Endothelial cell of umbilical vein (primary cell): ENCODE measurements around the gene MACROH2A1. TPM values are rescaled to one million over a fixed set of nuclear protein-coding genes. Genes with fewer than 3 reads are reported as not detected.

Experiments
- BruUV-seq: library from RNA; stranded (reverse); fragments of 400-500 nt; replicated peaks from 2 replicates; lab custom pipeline; 2021; lab: Mats Ljungman, UMichigan
- CTCF ChIA-PET: fragments of 300-600, 350-600 bp; sonication (Branson Sonifier 250); formaldehyde crosslinking; loops from one replicate; lab custom pipeline; 2021; ENCODE audit warnings: antibody characterized with exemption, inconsistent platforms; lab: Charles Lee
- POLR2A ChIA-PET: fragments of 300-600, 350-600 bp; sonication (Branson Sonifier 250); formaldehyde crosslinking; loops from one replicate; lab custom pipeline; 2021; ENCODE audit warnings: antibody characterized with exemption, inconsistent platforms; lab: Charles Lee
- DNase-seq: peaks from one replicate; pipeline ENCODE4 v3.0.0-alpha.2; 2011; ENCODE audit warnings: low read depth, low spot score
- FAIRE-seq: peaks from 2 replicates; lab custom pipeline; 2011; peaks lifted over from hg19 to GRCh38; lab: Jason Lieb, UNC
- H2AFZ ChIP-seq: 2 replicates; pipeline ENCODE4 v1.6.0; 2012; ENCODE audit warnings: low read depth, low read length, control low read depth, inconsistent platforms
- H3K27ac ChIP-seq: 2 replicates; pipeline ENCODE4 v1.5.1; 2011; ENCODE audit warnings: low read depth, mild to moderate bottlenecking, control low read depth, low read length, moderate library complexity; ENCODE audit not compliant: insufficient read depth
- H3K27me3 ChIP-seq, 2 experiments: 2 replicates each; pipeline versions ENCODE4 v1.6.0 to v1.6.1; 2011; ENCODE audit warnings: low read length in 2 of 2, mixed read lengths in 1 of 2; ENCODE audit not compliant: control insufficient read depth in 2 of 2, insufficient read depth in 2 of 2
- H3K36me3 ChIP-seq, 2 experiments: 2 replicates in 1 of 2; 3 replicates in 1 of 2; pipeline ENCODE4 v1.5.1; 2011; ENCODE audit warnings: low read length in 2 of 2, mild to moderate bottlenecking in 1 of 2, moderate library complexity in 1 of 2; ENCODE audit not compliant: control insufficient read depth in 2 of 2, insufficient read depth in 2 of 2; ENCODE audit errors: extremely low read depth in 1 of 2
- H3K4me1 ChIP-seq: 3 replicates; pipeline ENCODE4 v1.5.1; 2011; ENCODE audit warnings: mild to moderate bottlenecking, low read length; ENCODE audit not compliant: control insufficient read depth, insufficient read depth; ENCODE audit errors: extremely low read depth
- H3K4me2 ChIP-seq: 2 replicates; pipeline ENCODE4 v1.6.1; 2011; ENCODE audit warnings: low read length, control low read depth, mixed read lengths; ENCODE audit not compliant: insufficient read depth
- H3K4me3 ChIP-seq, 3 experiments: fragments of 200-600 bp in 1 of 3; sonication (generic), shearing (Covaris generic) in 1 of 3; replicated peaks in 1 of 3; 2 replicates each; pipeline ENCODE4 v1.5.1; 2011 to 2016; ENCODE audit warnings: control low read depth in 3 of 3, low read length in 3 of 3, mild to moderate bottlenecking in 2 of 3, inconsistent platforms in 1 of 3, low read depth in 1 of 3, moderate library complexity in 1 of 3; ENCODE audit not compliant: insufficient read depth in 1 of 3
- H3K79me2 ChIP-seq: 2 replicates; pipeline ENCODE4 v1.6.0; 2012; ENCODE audit warnings: low read length, inconsistent platforms; ENCODE audit not compliant: control insufficient read depth, insufficient read depth
- H3K9ac ChIP-seq: replicated peaks from 2 replicates; pipeline ENCODE3; 2011; ENCODE audit warnings: low read length, control low read depth; ENCODE audit not compliant: insufficient read depth; ENCODE audit errors: extremely low read depth
- H3K9me1 ChIP-seq: replicated peaks from 3 replicates; pipeline ENCODE4 v1.6.0; 2011; ENCODE audit warnings: mild to moderate bottlenecking, low read length; ENCODE audit not compliant: control insufficient read depth, insufficient read depth; ENCODE audit errors: extremely low read depth
- H3K9me3 ChIP-seq: replicated peaks from 2 replicates; pipeline ENCODE4 v1.5.1; 2012; ENCODE audit warnings: low read length, inconsistent platforms; ENCODE audit not compliant: control insufficient read depth, insufficient read depth
- H4K20me1 ChIP-seq: replicated peaks from 2 replicates; pipeline ENCODE3; 2011; ENCODE audit warnings: mild to moderate bottlenecking, low read length; ENCODE audit not compliant: control insufficient read depth, insufficient read depth; ENCODE audit errors: extremely low read depth
- CTCF ChIP-seq, 2 donors: IDR thresholded peaks; 1 replicate in 1 of 2; 2 replicates in 1 of 2; pipeline ENCODE4 v1.5.1; 2011; ENCODE audit warnings: low read length in 2 of 2, mild to moderate bottlenecking in 2 of 2, moderate library complexity in 2 of 2, control low read depth in 1 of 2, inconsistent platforms in 1 of 2, low read depth in 1 of 2; ENCODE audit not compliant: insufficient read depth in 1 of 2; ENCODE audit errors: extremely low read depth in 1 of 2
- EZH2 ChIP-seq: IDR thresholded peaks from 2 replicates; pipeline ENCODE4 v1.6.1; 2012; ENCODE audit warnings: borderline replicate concordance, low read depth, mild to moderate bottlenecking, moderate library complexity, low read length, inconsistent platforms; ENCODE audit not compliant: severe bottlenecking
- FOS ChIP-seq: IDR thresholded peaks from 2 replicates; pipeline ENCODE4 v1.6.1; 2011; ENCODE audit warnings: mild to moderate bottlenecking, low read length, moderate library complexity, borderline replicate concordance; ENCODE audit not compliant: insufficient read depth
- GATA2 ChIP-seq: IDR thresholded peaks from 2 replicates; pipeline ENCODE4 v1.7.0; 2011; ENCODE audit warnings: low read depth, mild to moderate bottlenecking, moderate library complexity, mixed read lengths, low read length; ENCODE audit not compliant: insufficient read length, insufficient read depth
- JUN ChIP-seq: IDR thresholded peaks from 2 replicates; pipeline ENCODE4 v1.6.1; 2011; ENCODE audit warnings: borderline replicate concordance, low read depth; ENCODE audit not compliant: insufficient read length, insufficient read depth
- MAX ChIP-seq: IDR thresholded peaks from 2 replicates; pipeline ENCODE4 v1.6.1; 2011; ENCODE audit not compliant: insufficient read depth, insufficient read length
- MYC ChIP-seq: IDR thresholded peaks from one replicate; pipeline ENCODE4 v1.6.1; 2011; ENCODE audit warnings: mild to moderate bottlenecking, low read depth, low read length
- POLR2A ChIP-seq: IDR thresholded peaks from 2 replicates; pipeline ENCODE4 v1.6.1; 2012; ENCODE audit warnings: low read depth, mild to moderate bottlenecking, control low read depth, low read length
- POLR2AphosphoS5 ChIP-seq: IDR thresholded peaks from 2 replicates; pipeline ENCODE4 v1.6.1; 2012; ENCODE audit warnings: low read depth, mild to moderate bottlenecking, control low read depth, low read length, moderate library complexity; ENCODE audit not compliant: insufficient read depth
- dilution Hi-C: fragments of 300-500 bp; cut with MboI; formaldehyde crosslinking; loops from one replicate; pipeline ENCODE4 v1.15.0; 2019; ENCODE audit warnings: low sequenced_read_pairs; ENCODE audit not compliant: extremely low pct_ligation_motif_present
- intact Hi-C: fragments of 100-400 bp; cut with micrococcal nuclease; formaldehyde crosslinking; loops from one replicate; pipeline ENCODE4 v1.10.0; 2022
- polyA plus RNA-seq, 4 experiments: library from polyadenylated mRNA; depleted of rRNA in 3 of 4; stranded (reverse) in 3 of 4; unstranded in 1 of 4; fragments of >200 nt; gene quantifications; 2 replicates each; pipeline versions ENCODE4 v1.2.1 to v1.2.3, GENCODE V29; 2011 to 2012; ENCODE audit warnings: missing spikeins in 1 of 4
- total RNA-seq: library from RNA; stranded (reverse); gene quantifications from 2 replicates; pipeline ENCODE4 v1.2.3, GENCODE V29; 2021

Gene MACROH2A1
- total and polyA plus RNA-seq, 2 donors (not counting 3 experiments of a cell fraction or from before 2014, with no cell fraction given): 89.3 to 147 TPM

GRCh38 chr5:135372654-135373381 lies 26.2 kb downstream of the MACROH2A1 start:
- ChIA-PET POLR2A (no interaction called here), CTCF (no interaction called here)
- peaks cover 14% of the 10 kb centered on the region for H3K79me2 ChIP-seq
- no peak for TF ChIP-seq MAX
- no peak for TF ChIP-seq POLR2A
- TF ChIP-seq FOS: no peak
- TF ChIP-seq POLR2AphosphoS5: no peak
- no peak for TF ChIP-seq GATA2
- no peak for TF ChIP-seq EZH2
- TF ChIP-seq MYC: no peak
- no peak for TF ChIP-seq JUN
- no peak for TF ChIP-seq CTCF (IDR thresholded peaks at IDR 0.05; ENCODE audit: extremely low read depth in 1 of 2, insufficient read depth in 1 of 2, low read depth in 1 of 2, low read length in 2 of 2)
- no peaks in the 10 kb centered on the region for H3K9me3 ChIP-seq
- no peak for DNase-seq
- H4K20me1 ChIP-seq: peaks cover 3% of the 10 kb centered on the region
- intact Hi-C loops (no loop called here), dilution Hi-C loops (no loop called here)
- no peak overlapping the region for H3K4me2 ChIP-seq
- H3K9ac ChIP-seq: no peak overlapping the region
- H3K9me1 ChIP-seq: no peaks in the 10 kb centered on the region
- FAIRE-seq: no peak
- peaks cover 20 to 21% of the 10 kb centered on the region in 2 experiments for H3K36me3 ChIP-seq
- H3K4me3 ChIP-seq: no peak overlapping the region
- H3K27ac ChIP-seq: no peak overlapping the region
- BruUV-seq: no TSS peak
- H3K27me3 ChIP-seq: no peaks in the 10 kb centered on the region
- H3K4me1 ChIP-seq: peaks cover 12% of the 10 kb centered on the region
- no peak overlapping the region for H2AFZ ChIP-seq
